H9 (cell line): Measurements from ENCODE around the gene SYAP1. TPM values are rescaled to one million over a fixed set of nuclear protein-coding genes. Genes with fewer than 3 reads are reported as not detected.

ENCODE experiments used
- DNase-seq: peaks from one replicate; pipeline ENCODE4 v3.0.0-alpha.2; 2017
- H2AFZ ChIP-seq: one replicate; pipeline ENCODE4 v1.6.1; 2013; ENCODE audit warnings: mild to moderate bottlenecking, low read length, control low read depth, moderate library complexity
- H2AK5ac ChIP-seq: 2 replicates; pipeline ENCODE4 v1.6.1; 2013; ENCODE audit warnings: low read length, control low read depth, mixed read lengths; ENCODE audit not compliant: insufficient read length
- H2BK120ac ChIP-seq: one replicate; pipeline ENCODE4 v1.6.1; 2013; ENCODE audit warnings: low read depth, mild to moderate bottlenecking, low read length, control low read depth, inconsistent platforms; ENCODE audit not compliant: poor library complexity, severe bottlenecking
- H2BK12ac ChIP-seq: 2 replicates; pipeline ENCODE4 v1.6.1; 2013; ENCODE audit warnings: low read length, control low read depth, mixed read lengths, low read depth; ENCODE audit not compliant: insufficient read length
- H2BK15ac ChIP-seq: 2 replicates; pipeline ENCODE4 v1.6.1; 2013; ENCODE audit warnings: low read depth, low read length, control low read depth
- H2BK20ac ChIP-seq: one replicate; pipeline ENCODE4 v1.6.1; 2013; ENCODE audit warnings: low read depth, mild to moderate bottlenecking, low read length, control low read depth, inconsistent platforms; ENCODE audit not compliant: poor library complexity, severe bottlenecking
- H2BK5ac ChIP-seq: 2 replicates; pipeline ENCODE4 v1.6.1; 2013; ENCODE audit warnings: low read length, control low read depth, mixed read lengths; ENCODE audit not compliant: insufficient read length
- H3K14ac ChIP-seq: 2 replicates; pipeline ENCODE4 v1.6.1; 2013; ENCODE audit warnings: low read length, control low read depth; ENCODE audit not compliant: insufficient read depth
- H3K18ac ChIP-seq: 2 replicates; pipeline ENCODE4 v1.6.1; 2013; ENCODE audit warnings: low read depth, mild to moderate bottlenecking, mixed read lengths, low read length, control low read depth; ENCODE audit not compliant: insufficient read length
- H3K23ac ChIP-seq: 2 replicates; pipeline ENCODE4 v1.6.1; 2013; ENCODE audit warnings: low read length, control low read depth, mixed read lengths, low read depth; ENCODE audit not compliant: insufficient read length
- H3K23me2 ChIP-seq: 2 replicates; pipeline ENCODE4 v1.6.1; 2013; ENCODE audit warnings: low read depth, mild to moderate bottlenecking, mixed read lengths, low read length, control low read depth; ENCODE audit not compliant: insufficient read length, poor library complexity, severe bottlenecking
- H3K27ac ChIP-seq: 2 replicates; pipeline ENCODE4 v1.5.1; 2013; ENCODE audit warnings: low read length, control low read depth, mixed read lengths, low read depth; ENCODE audit not compliant: insufficient read length
- H3K27me3 ChIP-seq: 2 replicates; pipeline ENCODE4 v1.6.1; 2013; ENCODE audit warnings: low read length, control low read depth, inconsistent platforms; ENCODE audit not compliant: insufficient read depth
- H3K4ac ChIP-seq: 2 replicates; pipeline ENCODE4 v1.6.1; 2013; ENCODE audit warnings: low read depth, mild to moderate bottlenecking, control low read depth, inconsistent platforms, low read length, moderate library complexity
- H3K4me1 ChIP-seq: 2 replicates; pipeline ENCODE4 v1.6.1; 2013; ENCODE audit warnings: low read length, control low read depth, inconsistent platforms; ENCODE audit not compliant: insufficient read depth
- H3K4me2 ChIP-seq: 2 replicates; pipeline ENCODE4 v1.6.1; 2013; ENCODE audit warnings: low read length, control low read depth, mixed read lengths; ENCODE audit not compliant: insufficient read length, insufficient read depth
- H3K56ac ChIP-seq: 2 replicates; pipeline ENCODE4 v1.6.1; 2013; ENCODE audit warnings: low read depth, mild to moderate bottlenecking, mixed read lengths, low read length, control low read depth; ENCODE audit not compliant: insufficient read length
- H3K79me1 ChIP-seq: 2 replicates; pipeline ENCODE4 v1.6.1; 2013; ENCODE audit warnings: low read depth, mild to moderate bottlenecking, moderate library complexity, low read length, control low read depth, inconsistent platforms; ENCODE audit not compliant: insufficient read depth, poor library complexity, severe bottlenecking
- H3K79me2 ChIP-seq: 2 replicates; pipeline ENCODE4 v1.6.1; 2013; ENCODE audit warnings: low read length, control low read depth, inconsistent platforms; ENCODE audit not compliant: insufficient read depth
- H3K9ac ChIP-seq: 2 replicates; pipeline ENCODE4 v1.6.1; 2013; ENCODE audit warnings: low read length, control low read depth, mixed read lengths; ENCODE audit not compliant: insufficient read length; ENCODE audit errors: extremely low read depth
- H3K9me3 ChIP-seq: one replicate; pipeline ENCODE4 v1.6.1; 2013; ENCODE audit warnings: low read depth, low read length, inconsistent platforms; ENCODE audit not compliant: control insufficient read depth
- H3T11ph ChIP-seq: one replicate; pipeline ENCODE4 v1.6.1; 2013; ENCODE audit warnings: mild to moderate bottlenecking, low read length, control low read depth, inconsistent platforms
- H4K20me1 ChIP-seq: one replicate; pipeline ENCODE4 v1.6.1; 2013; ENCODE audit not compliant: control insufficient read depth, insufficient read length, insufficient read depth
- H4K5ac ChIP-seq: 2 replicates; pipeline ENCODE4 v1.6.1; 2013; ENCODE audit warnings: low read depth, mild to moderate bottlenecking, mixed read lengths, low read length, control low read depth; ENCODE audit not compliant: insufficient read length
- H4K8ac ChIP-seq: replicated peaks from 2 replicates; pipeline ENCODE4 v1.6.1; 2013; ENCODE audit warnings: low read length, control low read depth, mixed read lengths, low read depth; ENCODE audit not compliant: insufficient read length
- H4K91ac ChIP-seq: 2 replicates; pipeline ENCODE4 v1.6.1; 2013; ENCODE audit warnings: low read depth, mild to moderate bottlenecking, moderate library complexity, mixed read lengths, low read length, control low read depth; ENCODE audit not compliant: insufficient read length
- H3K27ac Mint-ChIP-seq, 3 experiments: 2 replicates in 2 of 3; 3 replicates in 1 of 3; pipeline ENCODE4 v1.8.0; 2020 to 2021; ENCODE audit warnings: mixed read lengths in 3 of 3, mild to moderate bottlenecking in 1 of 3, moderate library complexity in 1 of 3
- H3K27me3 Mint-ChIP-seq: 2 replicates; pipeline ENCODE4 v1.8.0; 2021; ENCODE audit warnings: low read depth, mild to moderate bottlenecking, moderate library complexity, mixed read lengths
- H3K36me3 Mint-ChIP-seq, 3 experiments: 2 replicates in 2 of 3; 3 replicates in 1 of 3; pipeline ENCODE4 v1.8.0; 2020 to 2021; ENCODE audit warnings: low read depth in 3 of 3, mixed read lengths in 3 of 3; ENCODE audit not compliant: insufficient read depth in 1 of 3
- H3K4me1 Mint-ChIP-seq, 2 experiments: 2 replicates each; pipeline ENCODE4 v1.8.0; 2020; ENCODE audit warnings: mixed read lengths in 2 of 2
- H3K4me3 Mint-ChIP-seq, 2 experiments: 2 replicates in 1 of 2; 3 replicates in 1 of 2; pipeline ENCODE4 v1.8.0; 2020 to 2021; ENCODE audit warnings: mild to moderate bottlenecking in 2 of 2, mixed read lengths in 2 of 2, moderate library complexity in 1 of 2
- H3K9me3 Mint-ChIP-seq, 2 experiments: 2 replicates in 1 of 2; 3 replicates in 1 of 2; pipeline ENCODE4 v1.8.0; 2020; ENCODE audit warnings: mild to moderate bottlenecking in 2 of 2, mixed read lengths in 2 of 2, moderate library complexity in 1 of 2
- WGBS: extraction: QIAGEN DNeasy Blood & Tissue Kit; methylation state at CpG from one replicate; pipeline ENCODE4 v1.1.7; 2013; ENCODE audit warnings: missing lambda C conversion rate, low lambda C conversion rate, mixed read lengths; ENCODE audit not compliant: insufficient read length; ENCODE audit errors: extremely low coverage; 5-methylcytosine and 5-hydroxymethylcytosine counted together
- total RNA-seq: library from RNA; stranded (reverse); gene quantifications from 2 replicates; pipeline ENCODE4 v1.2.1, GENCODE V29; 2021
- TF ChIP-seq, protein P1 (sequence below): fragments of 200-600 bp; sonication (generic); conservative IDR thresholded peaks from 3 replicates; pipeline ENCODE4 v1.8.0; 2021; ENCODE audit warnings: antibody characterized with exemption, mild to moderate bottlenecking

The SYAP1 gene
- total RNA-seq, 1 experiment from 2014 or later, result 42.7 TPM

DNA sequence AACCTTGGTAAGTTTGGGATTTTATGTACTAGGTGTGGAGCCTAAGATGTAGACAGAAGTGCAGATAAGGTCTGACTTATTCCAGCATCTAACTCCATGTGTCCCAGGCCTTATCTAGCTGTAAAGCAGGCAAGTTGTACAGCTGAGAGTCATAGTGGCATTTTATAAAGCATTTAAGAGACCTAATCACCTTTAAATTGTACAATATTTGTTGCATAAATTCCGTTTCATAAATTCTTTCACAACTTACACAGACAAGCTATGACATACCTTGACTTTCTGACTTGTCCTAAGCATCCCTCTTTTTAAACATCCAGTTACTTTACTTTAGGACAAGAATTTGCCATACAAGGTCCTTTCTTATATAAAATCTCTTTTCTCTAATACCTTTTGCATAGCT, 11.0 kb downstream of the SYAP1 start:
- H3K23ac ChIP-seq, result no peak overlapping the region
- H3K4ac ChIP-seq, result no peak overlapping the region
- no peaks in the 10 kb centered on the region for H4K20me1 ChIP-seq
- no peak overlapping the region for H3T11ph ChIP-seq
- H3K4me1 Mint-ChIP-seq, result no peaks in the 10 kb centered on the region
- no peak overlapping the region for H2AK5ac ChIP-seq
- no peak overlapping the region for H3K27ac ChIP-seq
- H2BK15ac ChIP-seq, result no peak overlapping the region
- H2AFZ ChIP-seq, result no peak overlapping the region
- no peak overlapping the region for H3K14ac ChIP-seq
- H3K79me2 ChIP-seq, result peaks cover 2% of the 10 kb centered on the region; the same call in 1 of the 2 replicates
- H3K4me2 ChIP-seq, result no peak overlapping the region
- H3K27me3 Mint-ChIP-seq, result no peaks in the 10 kb centered on the region
- no peak overlapping the region for H3K27ac Mint-ChIP-seq
- H3K9me3 ChIP-seq, result no peaks in the 10 kb centered on the region
- no peak overlapping the region for H3K18ac ChIP-seq
- no peak overlapping the region for H3K56ac ChIP-seq
- no CpG with 5 or more reads among the region's 1 CpG for WGBS
- no peaks in the 10 kb centered on the region for H3K4me1 ChIP-seq
- H2BK20ac ChIP-seq, result no peak overlapping the region
- no peak overlapping the region for H3K4me3 Mint-ChIP-seq
- H2BK12ac ChIP-seq, result no peak overlapping the region
- DNase-seq, result no peak
- no peak overlapping the region for H2BK5ac ChIP-seq
- no peak overlapping the region for H4K8ac ChIP-seq
- TF ChIP-seq, protein P1, sequence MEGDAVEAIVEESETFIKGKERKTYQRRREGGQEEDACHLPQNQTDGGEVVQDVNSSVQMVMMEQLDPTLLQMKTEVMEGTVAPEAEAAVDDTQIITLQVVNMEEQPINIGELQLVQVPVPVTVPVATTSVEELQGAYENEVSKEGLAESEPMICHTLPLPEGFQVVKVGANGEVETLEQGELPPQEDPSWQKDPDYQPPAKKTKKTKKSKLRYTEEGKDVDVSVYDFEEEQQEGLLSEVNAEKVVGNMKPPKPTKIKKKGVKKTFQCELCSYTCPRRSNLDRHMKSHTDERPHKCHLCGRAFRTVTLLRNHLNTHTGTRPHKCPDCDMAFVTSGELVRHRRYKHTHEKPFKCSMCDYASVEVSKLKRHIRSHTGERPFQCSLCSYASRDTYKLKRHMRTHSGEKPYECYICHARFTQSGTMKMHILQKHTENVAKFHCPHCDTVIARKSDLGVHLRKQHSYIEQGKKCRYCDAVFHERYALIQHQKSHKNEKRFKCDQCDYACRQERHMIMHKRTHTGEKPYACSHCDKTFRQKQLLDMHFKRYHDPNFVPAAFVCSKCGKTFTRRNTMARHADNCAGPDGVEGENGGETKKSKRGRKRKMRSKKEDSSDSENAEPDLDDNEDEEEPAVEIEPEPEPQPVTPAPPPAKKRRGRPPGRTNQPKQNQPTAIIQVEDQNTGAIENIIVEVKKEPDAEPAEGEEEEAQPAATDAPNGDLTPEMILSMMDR, result no peak
- peaks cover 19 to 26% of the 10 kb centered on the region in 2 experiments for H3K9me3 Mint-ChIP-seq
- H3K9ac ChIP-seq, result no peak overlapping the region
- H2BK120ac ChIP-seq, result no peak overlapping the region
- no peaks in the 10 kb centered on the region for H3K79me1 ChIP-seq
- H3K36me3 Mint-ChIP-seq, result peaks cover 39 to 52% (median 48%) of the 10 kb centered on the region in 3 experiments
- no peak overlapping the region for H4K91ac ChIP-seq
- H4K5ac ChIP-seq, result no peak overlapping the region
- H3K23me2 ChIP-seq, result no peaks in the 10 kb centered on the region
- H3K27me3 ChIP-seq, result no peaks in the 10 kb centered on the region
